ENCODE measurements around the gene EXTL1.

Gene EXTL1

GRCh38 chr1:26070296-26070962 lies 48.9 kb downstream of the EXTL1 start:
- no peak for DNase-seq (ENCODE audit: low read depth in 3 of 3, low spot score in 1 of 3)

- no peak for DNase-seq (ENCODE audit: low read depth in 3 of 3, low spot score in 1 of 3)
Observed at GRCh38 chr1:26070963-26071342, 49.4 kb downstream of the EXTL1 start.

- no peak for DNase-seq (ENCODE audit: low read depth in 3 of 3, low spot score in 1 of 3)
Observed at GRCh38 chr1:26072305-26072704, 50.7 kb downstream of the EXTL1 start.

GRCh38 chr1:26075421-26076144 lies 54.0 kb downstream of the EXTL1 start:
- DNase-seq (ENCODE audit: low read depth in 3 of 3, low spot score in 1 of 3), result no peak

GRCh38 chr1:26077524-26077923 lies 55.9 kb downstream of the EXTL1 start:
- DNase-seq (ENCODE audit: low read depth in 3 of 3, low spot score in 1 of 3), result no peak

- no peak for DNase-seq (ENCODE audit: low read depth in 3 of 3, low spot score in 1 of 3)
Observed at GRCh38 chr1:26078286-26079177, 57.0 kb downstream of the EXTL1 start.

- DNase-seq (ENCODE audit: low read depth in 3 of 3, low spot score in 1 of 3), result no peak
Observed at GRCh38 chr1:26079178-26079563, 57.6 kb downstream of the EXTL1 start.

GRCh38 chr1:26079960-26080814 lies 58.6 kb downstream of the EXTL1 start:
- no peak for DNase-seq (ENCODE audit: low read depth in 3 of 3, low spot score in 1 of 3)

GRCh38 chr1:26081267-26082019 lies 59.9 kb downstream of the EXTL1 start:
- no peak for DNase-seq (ENCODE audit: low read depth in 3 of 3, low spot score in 1 of 3)

- DNase-seq (ENCODE audit: low read depth in 3 of 3, low spot score in 1 of 3), result no peak
Observed at GRCh38 chr1:26082020-26082350, 60.4 kb downstream of the EXTL1 start.

GRCh38 chr1:26083208-26083607 lies 61.6 kb downstream of the EXTL1 start:
- no peak for DNase-seq (ENCODE audit: low read depth in 3 of 3, low spot score in 1 of 3)

GRCh38 chr1:26084091-26084561 lies 62.6 kb downstream of the EXTL1 start:
- no peak for DNase-seq (ENCODE audit: low read depth in 3 of 3, low spot score in 1 of 3)

- no peak for DNase-seq (ENCODE audit: low read depth in 3 of 3, low spot score in 1 of 3)
Observed at GRCh38 chr1:26084844-26085243, 63.3 kb downstream of the EXTL1 start.

Measured in stimulated activated CD4-positive, alpha-beta T cell treated with anti-CD3 and anti-CD28 coated beads, TNF-alpha, amount 100 ng/mL, for 1 hour (primary cell).